Keratinocyte (primary cell): ENCODE measurements around the gene ROBO4. TPM values are rescaled to one million over a fixed set of nuclear protein-coding genes. Genes with fewer than 3 reads are reported as not detected.

ENCODE experiments used
- DNase-seq: peaks from one replicate; pipeline ENCODE4 v3.0.0-alpha.2; 2011; ENCODE audit warnings: low read depth, missing footprints, low spot score
- FAIRE-seq: peaks from 2 replicates; lab custom pipeline; 2011; peaks lifted over from hg19 to GRCh38; lab: Jason Lieb, UNC
- H2AFZ ChIP-seq: 2 replicates; pipeline ENCODE4 v1.6.0; 2012; ENCODE audit warnings: low read length, control low read depth, inconsistent platforms; ENCODE audit not compliant: control insufficient read depth
- H3K27ac ChIP-seq: 2 replicates; pipeline ENCODE4 v1.5.1; 2011; ENCODE audit warnings: low read length; ENCODE audit not compliant: control insufficient read depth, insufficient read depth
- H3K27me3 ChIP-seq: 3 replicates; pipeline ENCODE4 v1.6.0; 2011; ENCODE audit warnings: low read length; ENCODE audit not compliant: control insufficient read depth, insufficient read depth; ENCODE audit errors: extremely low read depth
- H3K36me3 ChIP-seq, 2 experiments: 2 replicates in 1 of 2; 3 replicates in 1 of 2; pipeline ENCODE4 v1.5.1; 2011; ENCODE audit warnings: low read length in 2 of 2, mild to moderate bottlenecking in 1 of 2; ENCODE audit not compliant: control insufficient read depth in 2 of 2, insufficient read depth in 2 of 2; ENCODE audit errors: extremely low read depth in 1 of 2
- H3K4me1 ChIP-seq: 3 replicates; pipeline ENCODE4 v1.5.1; 2011; ENCODE audit warnings: low read length; ENCODE audit not compliant: control insufficient read depth, insufficient read depth; ENCODE audit errors: extremely low read depth
- H3K4me2 ChIP-seq: 3 replicates; pipeline ENCODE4 v1.6.0; 2011; ENCODE audit warnings: low read depth, low read length; ENCODE audit not compliant: control insufficient read depth, insufficient read depth; ENCODE audit errors: extremely low read depth
- H3K4me3 ChIP-seq, 3 experiments: fragments of 200-600 bp in 1 of 3; sonication (generic) in 1 of 3; 2 replicates in 2 of 3; 3 replicates in 1 of 3; pipeline ENCODE4 v1.5.1; 2011 to 2016; ENCODE audit warnings: low read length in 3 of 3, mild to moderate bottlenecking in 3 of 3, control low read depth in 2 of 3, inconsistent platforms in 1 of 3, low read depth in 1 of 3, mixed read lengths in 1 of 3, mixed run types in 1 of 3, moderate library complexity in 1 of 3; ENCODE audit not compliant: control insufficient read depth in 2 of 3, insufficient read depth in 2 of 3; ENCODE audit errors: extremely low read depth in 1 of 3
- H3K79me2 ChIP-seq: 2 replicates; pipeline ENCODE4 v1.6.0; 2012; ENCODE audit warnings: low read length; ENCODE audit not compliant: control insufficient read depth, insufficient read depth
- H3K9ac ChIP-seq: 3 replicates; pipeline ENCODE4 v1.6.0; 2011; ENCODE audit warnings: low read length; ENCODE audit not compliant: control insufficient read depth, insufficient read depth; ENCODE audit errors: extremely low read depth
- H3K9me1 ChIP-seq: 3 replicates; pipeline ENCODE4 v1.6.0; 2011; ENCODE audit warnings: low read length; ENCODE audit not compliant: control insufficient read depth, insufficient read depth; ENCODE audit errors: extremely low read depth
- H3K9me3 ChIP-seq: 2 replicates; pipeline ENCODE4 v1.5.1; 2012; ENCODE audit warnings: low read depth, low read length; ENCODE audit not compliant: control insufficient read depth
- H4K20me1 ChIP-seq: 3 replicates; pipeline ENCODE4 v1.6.0; 2011; ENCODE audit warnings: low read length; ENCODE audit not compliant: control insufficient read depth, insufficient read depth; ENCODE audit errors: extremely low read depth
- CTCF ChIP-seq, 3 experiments: IDR thresholded peaks in 1 of 3; conservative IDR thresholded peaks in 1 of 3; optimal IDR thresholded peaks in 1 of 3; 2 replicates in 2 of 3; 3 replicates in 1 of 3; pipeline versions ENCODE3 to v1.5.1; 2011; ENCODE audit warnings: low read length in 3 of 3, mild to moderate bottlenecking in 3 of 3, moderate library complexity in 2 of 3, control low read depth in 1 of 3, inconsistent platforms in 1 of 3; ENCODE audit not compliant: insufficient read depth in 2 of 3; ENCODE audit errors: extremely low read depth in 1 of 3
- EZH2 ChIP-seq: IDR thresholded peaks from one replicate; pipeline ENCODE4 v1.6.1; 2012; ENCODE audit warnings: inconsistent platforms, mild to moderate bottlenecking, low read length, moderate library complexity
- dilution Hi-C: fragments of 300-500 bp; cut with MboI; formaldehyde crosslinking; loops from one replicate; pipeline ENCODE4 v1.7.0; 2020; ENCODE audit warnings: low sequenced_read_pairs; ENCODE audit not compliant: extremely low pct_ligation_motif_present
- polyA plus RNA-seq, 5 experiments: library from polyadenylated mRNA; depleted of rRNA in 3 of 5; stranded (reverse) in 3 of 5; stranded (forward) in 1 of 5; unstranded in 1 of 5; fragments of >200 nt; gene quantifications; 1 replicate in 1 of 5; 2 replicates in 3 of 5; 3 replicates in 1 of 5; pipeline versions ENCODE4 v1.2.1 to v1.2.3, GENCODE V29; 2011 to 2012; ENCODE audit warnings: missing spikeins in 2 of 5, low read depth in 1 of 5, low replicate concordance in 1 of 5

The ROBO4 gene
- polyA plus RNA-seq, 1 donor (not counting 4 experiments of a cell fraction or from before 2014, with no cell fraction given) = 0.94 TPM

GRCh38 chr11:124942466-124943253 lies 45.0 kb upstream of the ROBO4 start:
- H3K79me2 ChIP-seq = no peaks in the 10 kb centered on the region
- DNase-seq (no peak), FAIRE-seq (no peak)
- dilution Hi-C loops = no loop called here
- H3K9me1 ChIP-seq = no peaks in the 10 kb centered on the region
- peaks cover 15% of the 10 kb centered on the region for H3K4me1 ChIP-seq
- H3K9me3 ChIP-seq = no peaks in the 10 kb centered on the region
- H2AFZ ChIP-seq = no peak overlapping the region
- H3K36me3 ChIP-seq = no peaks in the 10 kb centered on the region
- H3K4me2 ChIP-seq = no peak overlapping the region
- TF ChIP-seq CTCF (optimal IDR thresholded peaks at IDR 0.05 in 1 of 3, IDR thresholded peaks at IDR 0.05 in 1 of 3, conservative IDR thresholded peaks at IDR 0.05 in 1 of 3; ENCODE audit: extremely low read depth in 1 of 3, insufficient read depth in 2 of 3, low read length in 3 of 3) (no peak), EZH2 (no peak)
- no peaks in the 10 kb centered on the region for H4K20me1 ChIP-seq
- no peaks in the 10 kb centered on the region for H3K27me3 ChIP-seq
- H3K27ac ChIP-seq = no peak overlapping the region
- no peak overlapping the region for H3K9ac ChIP-seq
- H3K4me3 ChIP-seq = no peak overlapping the region

GRCh38 chr11:124941703-124942102 lies 44.0 kb upstream of the ROBO4 start:
- DNase-seq (no peak), FAIRE-seq (no peak)
- dilution Hi-C loops = no loop called here
- Histone ChIP-seq H3K27ac (no peak overlapping the region), H2AFZ (no peak overlapping the region), H3K27me3 (no peaks in the 10 kb centered on the region), H4K20me1 (no peaks in the 10 kb centered on the region), H3K4me2 (no peak overlapping the region), H3K9me1 (no peaks in the 10 kb centered on the region), H3K9me3 (no peaks in the 10 kb centered on the region), H3K4me3 (no peak overlapping the region), H3K9ac (no peak overlapping the region), H3K79me2 (no peaks in the 10 kb centered on the region), H3K36me3 (no peaks in the 10 kb centered on the region), H3K4me1 (peaks cover 9% of the 10 kb centered on the region)
- TF ChIP-seq EZH2 = no peak
- no peak for TF ChIP-seq CTCF (optimal IDR thresholded peaks at IDR 0.05 in 1 of 3, IDR thresholded peaks at IDR 0.05 in 1 of 3, conservative IDR thresholded peaks at IDR 0.05 in 1 of 3; ENCODE audit: extremely low read depth in 1 of 3, insufficient read depth in 2 of 3, low read length in 3 of 3)
